ENCODE data around the gene SCN5A.

SCN5A gene

DNA sequence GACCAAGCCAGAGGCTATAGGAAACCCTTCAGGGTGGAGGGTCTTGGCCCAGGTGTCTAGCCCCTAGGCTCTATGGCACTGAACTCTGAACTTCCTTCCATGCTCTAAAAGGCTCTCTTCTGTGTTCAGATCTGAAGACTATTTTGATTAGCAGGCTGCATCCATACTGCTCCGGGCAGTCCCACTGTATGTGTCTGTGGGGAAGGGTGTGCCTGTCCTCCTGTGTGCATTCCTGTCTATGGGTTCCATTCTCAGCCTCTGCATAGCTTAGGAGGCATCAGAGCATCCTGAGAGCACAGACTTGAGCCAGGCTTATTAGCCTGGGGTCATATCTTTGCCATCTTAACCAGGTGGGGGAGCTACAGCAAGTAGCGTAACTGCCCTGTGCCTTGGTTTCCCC lies 115.3 kb downstream of the SCN5A start:
- no peak for TF ChIP-seq EZH2phosphoT487 (IDR thresholded peaks at IDR 0.05; ENCODE audit: low read depth)
- TF ChIP-seq, protein P1, sequence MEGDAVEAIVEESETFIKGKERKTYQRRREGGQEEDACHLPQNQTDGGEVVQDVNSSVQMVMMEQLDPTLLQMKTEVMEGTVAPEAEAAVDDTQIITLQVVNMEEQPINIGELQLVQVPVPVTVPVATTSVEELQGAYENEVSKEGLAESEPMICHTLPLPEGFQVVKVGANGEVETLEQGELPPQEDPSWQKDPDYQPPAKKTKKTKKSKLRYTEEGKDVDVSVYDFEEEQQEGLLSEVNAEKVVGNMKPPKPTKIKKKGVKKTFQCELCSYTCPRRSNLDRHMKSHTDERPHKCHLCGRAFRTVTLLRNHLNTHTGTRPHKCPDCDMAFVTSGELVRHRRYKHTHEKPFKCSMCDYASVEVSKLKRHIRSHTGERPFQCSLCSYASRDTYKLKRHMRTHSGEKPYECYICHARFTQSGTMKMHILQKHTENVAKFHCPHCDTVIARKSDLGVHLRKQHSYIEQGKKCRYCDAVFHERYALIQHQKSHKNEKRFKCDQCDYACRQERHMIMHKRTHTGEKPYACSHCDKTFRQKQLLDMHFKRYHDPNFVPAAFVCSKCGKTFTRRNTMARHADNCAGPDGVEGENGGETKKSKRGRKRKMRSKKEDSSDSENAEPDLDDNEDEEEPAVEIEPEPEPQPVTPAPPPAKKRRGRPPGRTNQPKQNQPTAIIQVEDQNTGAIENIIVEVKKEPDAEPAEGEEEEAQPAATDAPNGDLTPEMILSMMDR (IDR thresholded peaks at IDR 0.05; ENCODE audit: low read depth, low read length): no peak
- Histone ChIP-seq H3K36me3 (replicated peaks; ENCODE audit: low read depth, low read length) (no peaks in the 10 kb centered on the region), H3K79me2 (ENCODE audit: low read length) (no peaks in the 10 kb centered on the region), H3K27me3 (ENCODE audit: low read depth, low read length) (no peaks in the 10 kb centered on the region), H3K27ac (ENCODE audit: low read length) (no peak overlapping the region), H4K20me1 (ENCODE audit: insufficient read depth, low read length) (no peaks in the 10 kb centered on the region), H3K4me2 (ENCODE audit: low read length) (no peak overlapping the region), H2AFZ (ENCODE audit: low read depth, low read length) (no peak overlapping the region), H3K9ac (ENCODE audit: low read length) (no peak overlapping the region), H3K4me1 (ENCODE audit: low read length) (no peaks in the 10 kb centered on the region), H3K9me3 (ENCODE audit: insufficient read depth, low read length) (no peaks in the 10 kb centered on the region), H3K4me3 (ENCODE audit: low read length) (no peak overlapping the region)

GRCh38 chr3:38533285-38533976 lies 116.1 kb downstream of the SCN5A start:
- H3K4me3 ChIP-seq (ENCODE audit: low read length): no peak overlapping the region

GRCh38 chr3:38532529-38532928 lies 117.0 kb downstream of the SCN5A start:
- no peaks in the 10 kb centered on the region for H3K27me3 ChIP-seq (ENCODE audit: low read depth, low read length)
- H3K36me3 ChIP-seq (replicated peaks; ENCODE audit: low read depth, low read length): peaks cover 6% of the 10 kb centered on the region
- no peaks in the 10 kb centered on the region for H4K20me1 ChIP-seq (ENCODE audit: insufficient read depth, low read length)
- no peak overlapping the region for H3K4me2 ChIP-seq (ENCODE audit: low read length)
- TF ChIP-seq EZH2phosphoT487 (IDR thresholded peaks at IDR 0.05; ENCODE audit: low read depth): no peak
- TF ChIP-seq, protein P1 (IDR thresholded peaks at IDR 0.05; ENCODE audit: low read depth, low read length): no peak
- H3K4me3 ChIP-seq (ENCODE audit: low read length): no peak overlapping the region
- H2AFZ ChIP-seq (ENCODE audit: low read depth, low read length): no peak overlapping the region
- no peaks in the 10 kb centered on the region for H3K9me3 ChIP-seq (ENCODE audit: insufficient read depth, low read length)
- no peaks in the 10 kb centered on the region for H3K79me2 ChIP-seq (ENCODE audit: low read length)
- no peak overlapping the region for H3K27ac ChIP-seq (ENCODE audit: low read length)
- no peaks in the 10 kb centered on the region for H3K4me1 ChIP-seq (ENCODE audit: low read length)
- no peak overlapping the region for H3K9ac ChIP-seq (ENCODE audit: low read length)

More at GRCh38 chr3:38533285-38533976, 116.1 kb downstream of the SCN5A start:
- peaks cover 1% of the 10 kb centered on the region for H3K36me3 ChIP-seq (replicated peaks; ENCODE audit: low read depth, low read length)
- no peak overlapping the region for H3K9ac ChIP-seq (ENCODE audit: low read length)
- no peaks in the 10 kb centered on the region for H4K20me1 ChIP-seq (ENCODE audit: insufficient read depth, low read length)
- H3K4me2 ChIP-seq (ENCODE audit: low read length): no peak overlapping the region
- H3K79me2 ChIP-seq (ENCODE audit: low read length): no peaks in the 10 kb centered on the region
- H3K9me3 ChIP-seq (ENCODE audit: insufficient read depth, low read length): no peaks in the 10 kb centered on the region
- H3K27me3 ChIP-seq (ENCODE audit: low read depth, low read length): no peaks in the 10 kb centered on the region
- no peak overlapping the region for H2AFZ ChIP-seq (ENCODE audit: low read depth, low read length)
- H3K4me1 ChIP-seq (ENCODE audit: low read length): no peaks in the 10 kb centered on the region
- no peak for TF ChIP-seq EZH2phosphoT487 (IDR thresholded peaks at IDR 0.05; ENCODE audit: low read depth)
- TF ChIP-seq, protein P1 (IDR thresholded peaks at IDR 0.05; ENCODE audit: low read depth, low read length): no peak
- no peak overlapping the region for H3K27ac ChIP-seq (ENCODE audit: low read length)

DNA sequence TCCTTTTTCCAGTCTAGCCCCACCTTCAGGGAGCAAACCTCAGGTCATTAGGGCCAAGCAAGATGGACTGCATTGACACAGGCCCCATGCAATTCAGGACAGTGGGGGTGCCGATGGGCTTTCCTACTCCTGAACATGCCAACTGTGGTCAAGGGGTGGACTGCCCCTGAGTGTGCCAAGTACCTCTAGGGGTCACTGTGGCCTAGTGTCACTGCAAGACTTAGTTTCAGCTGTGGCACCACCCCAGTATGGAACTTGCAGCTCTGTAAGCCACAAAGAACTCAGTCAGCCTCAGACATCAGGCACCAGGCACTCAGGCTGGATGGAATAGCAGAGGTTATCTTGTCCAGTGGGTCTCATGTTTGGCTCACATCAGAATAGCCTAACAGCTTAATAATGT lies 121.0 kb downstream of the SCN5A start:
- Histone ChIP-seq H3K27me3 (ENCODE audit: low read depth, low read length) (no peaks in the 10 kb centered on the region), H3K4me2 (ENCODE audit: low read length) (no peak overlapping the region), H3K4me1 (ENCODE audit: low read length) (no peaks in the 10 kb centered on the region), H2AFZ (ENCODE audit: low read depth, low read length) (no peak overlapping the region), H3K27ac (ENCODE audit: low read length) (no peak overlapping the region), H3K4me3 (ENCODE audit: low read length) (no peak overlapping the region), H4K20me1 (ENCODE audit: insufficient read depth, low read length) (no peaks in the 10 kb centered on the region), H3K36me3 (replicated peaks; ENCODE audit: low read depth, low read length) (peaks cover 29% of the 10 kb centered on the region), H3K9me3 (ENCODE audit: insufficient read depth, low read length) (no peaks in the 10 kb centered on the region), H3K79me2 (ENCODE audit: low read length) (no peaks in the 10 kb centered on the region), H3K9ac (ENCODE audit: low read length) (no peak overlapping the region)
- TF ChIP-seq, protein P1 (IDR thresholded peaks at IDR 0.05; ENCODE audit: low read depth, low read length): peak; percentile 38
- TF ChIP-seq EZH2phosphoT487 (IDR thresholded peaks at IDR 0.05; ENCODE audit: low read depth): no peak

Data from OCI-LY3 (cell line).